ENCODE measurements around the gene C1orf105.

The C1orf105 gene

GRCh38 chr1:172397221-172397620 lies 23.3 kb upstream of the C1orf105 start:
- no peak for DNase-seq (ENCODE audit: low spot score)

DNA sequence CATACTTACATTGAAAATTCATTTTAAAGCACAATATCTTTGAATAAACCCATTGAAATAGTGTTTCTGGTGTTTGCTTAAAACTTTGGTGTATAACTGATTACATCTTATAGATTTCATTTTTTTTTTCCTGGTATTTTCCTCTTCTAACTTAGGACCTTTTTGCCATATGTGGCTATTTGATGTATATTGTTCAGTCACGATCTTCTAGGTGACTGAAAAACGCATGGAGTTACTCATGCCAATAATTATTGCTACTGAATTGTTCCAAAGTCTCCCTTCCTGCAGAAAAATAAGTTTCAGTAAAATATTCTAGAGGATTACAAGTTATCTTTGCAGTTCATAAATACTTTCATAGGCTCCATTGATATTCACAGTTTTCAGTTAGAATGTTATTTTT lies 22.9 kb upstream of the C1orf105 start:
- DNase-seq (ENCODE audit: low spot score) = no peak

GRCh38 chr1:172398193-172398592 lies 22.3 kb upstream of the C1orf105 start:
- DNase-seq (ENCODE audit: low spot score) = no peak

GRCh38 chr1:172398970-172399755 lies 21.3 kb upstream of the C1orf105 start:
- DNase-seq (ENCODE audit: low spot score) = peak; percentile 64

DNA sequence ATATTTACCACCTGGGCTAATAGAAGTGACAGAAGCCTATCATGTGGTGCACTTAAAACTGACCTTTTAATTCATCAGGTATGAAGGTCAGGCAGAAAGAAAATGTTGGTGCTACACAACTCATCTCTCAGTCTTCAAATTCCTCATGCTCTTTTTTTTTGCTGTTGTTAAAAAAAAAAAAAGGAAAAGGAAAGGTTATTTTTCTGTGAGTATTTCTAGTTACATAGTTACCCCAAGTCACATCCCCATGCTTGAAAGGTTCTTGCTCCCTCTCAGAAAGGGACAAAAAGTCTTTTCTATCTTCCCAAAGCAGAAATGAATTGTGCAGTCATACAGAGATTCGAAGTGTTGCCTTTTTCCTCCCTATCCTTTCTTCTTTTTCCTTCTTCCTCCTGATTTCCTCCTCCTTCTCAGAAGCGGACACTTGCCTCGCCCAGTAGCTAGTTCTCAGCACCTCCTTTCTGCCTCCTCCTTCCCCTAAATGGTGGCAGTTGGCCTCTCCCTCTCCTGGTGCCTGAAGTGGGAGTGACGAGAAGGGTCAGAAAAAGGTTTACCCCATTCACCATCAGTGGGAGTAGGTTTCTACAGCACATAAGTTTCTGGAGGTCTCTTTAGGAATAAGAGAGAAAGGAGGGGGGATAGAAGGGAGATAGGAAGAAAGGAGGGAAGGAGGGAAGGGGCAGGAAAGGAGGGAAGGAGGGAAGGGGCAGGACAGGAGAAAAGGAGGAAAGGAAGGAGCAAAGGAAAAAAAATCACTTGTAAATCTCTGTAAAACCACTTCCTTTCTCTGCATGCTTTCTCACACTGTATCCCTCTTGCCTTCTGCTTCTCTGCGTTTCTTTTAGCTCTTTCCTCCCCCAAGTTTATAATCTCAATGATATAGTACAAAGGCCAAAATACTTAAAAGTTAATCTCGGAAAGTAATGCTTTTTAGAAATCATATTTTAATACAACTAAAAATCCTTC lies 20.4 kb upstream of the C1orf105 start:
- no peak for DNase-seq (ENCODE audit: low spot score)

- DNase-seq (ENCODE audit: low spot score) = no peak
These were observed 19.8 kb upstream of the C1orf105 start for GRCh38 chr1:172400722-172401105.

- DNase-seq (ENCODE audit: low spot score) = no peak
These were observed 19.0 kb upstream of the C1orf105 start for GRCh38 chr1:172401477-172401876.

GRCh38 chr1:172401892-172402291 lies 18.6 kb upstream of the C1orf105 start:
- DNase-seq (ENCODE audit: low spot score) = no peak

DNA sequence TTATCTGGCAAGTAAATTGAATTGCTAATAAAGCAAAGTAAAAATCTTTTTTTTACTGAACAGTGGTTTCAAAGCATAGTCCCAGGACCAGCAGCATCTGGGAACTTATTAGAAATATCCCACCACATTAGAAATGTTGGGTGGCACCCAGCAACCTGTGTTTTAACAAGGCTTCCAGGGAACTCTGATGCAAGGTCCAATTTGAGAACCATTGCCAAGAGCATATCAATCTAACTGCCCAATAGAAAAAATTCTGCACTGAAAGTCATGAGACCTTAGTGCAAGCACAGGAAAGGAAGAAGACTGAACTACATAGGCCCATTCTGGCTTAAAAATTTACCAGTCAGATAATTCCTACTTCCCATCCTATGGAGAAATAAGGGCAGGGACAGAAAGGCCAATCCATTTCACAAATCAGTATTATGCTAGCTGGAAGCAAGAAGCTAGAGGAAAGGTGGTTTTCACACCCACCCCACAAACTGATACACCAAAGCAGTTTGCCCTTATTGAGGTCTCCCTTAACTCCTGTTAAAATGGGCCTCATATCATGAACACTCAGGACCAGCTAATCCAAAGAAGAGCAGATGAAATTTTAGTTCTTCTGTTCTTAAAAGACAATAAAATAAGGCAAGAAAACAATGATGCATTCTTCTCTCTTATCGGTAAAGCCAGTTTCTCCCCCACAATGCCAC lies 17.5 kb upstream of the C1orf105 start:
- DNase-seq (ENCODE audit: low spot score) = no peak

DNA sequence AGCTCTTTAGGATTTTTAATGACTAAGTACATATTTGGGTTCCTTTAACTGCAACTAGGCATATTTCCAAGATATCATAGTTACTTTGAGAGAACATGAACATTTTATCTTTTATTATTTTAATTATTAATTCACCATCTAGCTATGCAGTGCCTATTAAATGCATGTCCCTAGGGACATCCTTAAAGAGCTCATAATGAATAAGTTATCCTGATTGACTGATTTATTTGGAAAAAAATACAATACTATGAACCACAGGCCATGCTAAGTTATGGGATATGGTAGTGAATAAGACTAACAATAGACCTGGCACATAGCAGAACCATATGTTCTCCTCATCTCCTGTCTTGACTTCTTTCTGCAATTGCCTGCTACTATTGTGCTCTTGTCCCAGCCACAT lies 16.4 kb upstream of the C1orf105 start:
- no peak for DNase-seq (ENCODE audit: low spot score)

DNA sequence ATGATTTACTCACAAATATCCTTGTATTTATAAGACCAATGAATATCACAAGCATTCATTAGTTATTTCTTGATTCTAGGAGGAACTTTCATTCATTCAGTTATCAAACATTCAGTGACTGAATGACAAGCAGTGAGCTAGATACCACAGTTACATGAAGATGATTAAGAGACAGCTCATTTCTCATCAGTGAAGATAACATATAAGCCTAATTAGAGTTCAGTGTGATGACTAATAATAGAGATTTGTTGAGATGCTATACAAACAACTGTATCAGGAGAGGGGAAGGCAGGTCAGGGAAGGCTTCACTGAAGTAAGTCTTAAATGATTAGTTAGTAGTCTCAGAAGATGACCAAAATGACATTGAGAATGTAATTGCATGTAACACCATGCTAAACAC lies 14.6 kb upstream of the C1orf105 start:
- no peak for DNase-seq (ENCODE audit: low spot score)

DNA sequence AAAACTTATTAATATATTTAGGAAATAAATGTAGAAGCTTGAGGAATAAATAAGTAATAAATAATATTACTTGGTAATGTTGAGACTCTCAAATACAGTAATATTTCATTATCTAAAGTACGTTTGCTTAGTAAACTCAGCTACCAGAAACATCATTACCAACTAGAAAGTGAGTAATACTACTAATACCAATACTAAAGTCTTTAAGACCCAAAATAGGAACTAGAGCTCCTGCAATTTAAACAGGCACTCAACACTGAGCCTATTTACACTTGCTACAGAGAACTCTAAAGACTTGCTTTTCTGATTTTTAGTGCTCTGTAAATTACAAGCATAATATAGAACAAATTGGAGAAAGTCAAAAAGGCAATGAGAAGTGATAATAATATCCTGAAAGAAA lies 13.5 kb upstream of the C1orf105 start:
- DNase-seq (ENCODE audit: low spot score) = no peak

DNA sequence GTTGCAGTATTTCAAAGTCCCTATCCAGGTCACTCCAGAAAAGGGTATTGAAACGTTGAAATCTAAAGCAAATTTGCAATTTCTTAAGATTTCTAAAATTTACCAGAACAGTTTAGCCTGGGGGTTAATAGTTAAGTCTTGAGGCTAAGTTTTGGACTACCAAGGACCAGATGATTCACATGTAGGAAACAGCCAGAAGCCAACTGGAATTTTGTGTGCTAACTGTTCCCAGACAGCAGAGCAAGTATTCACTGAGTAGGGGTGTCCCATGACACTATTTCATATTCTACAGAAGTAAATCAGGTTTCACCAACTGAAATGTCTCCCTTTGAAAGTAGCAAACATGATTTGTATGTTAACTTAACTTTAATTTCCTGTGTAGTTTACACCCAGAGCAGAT lies 11.5 kb upstream of the C1orf105 start:
- DNase-seq (ENCODE audit: low spot score) = no peak

DNA sequence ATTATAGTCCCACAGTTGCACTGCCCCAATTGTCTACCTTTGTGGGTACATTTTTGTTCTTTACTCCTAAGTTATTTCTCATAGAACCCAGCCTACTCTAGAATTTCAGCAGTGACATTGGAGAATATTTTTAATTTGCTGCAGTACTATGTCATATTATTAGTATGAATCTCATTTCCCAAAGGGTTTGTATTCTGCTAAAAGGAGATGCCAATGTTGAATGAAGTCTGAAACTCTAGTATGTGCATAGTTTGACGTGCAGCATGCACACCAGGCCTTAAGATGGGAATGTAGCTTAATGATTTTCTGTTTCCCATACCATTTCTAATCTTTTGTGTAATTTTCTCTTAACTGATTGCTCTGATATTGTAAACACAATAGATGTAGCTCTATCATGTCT lies 10.5 kb upstream of the C1orf105 start:
- no peak for DNase-seq (ENCODE audit: low spot score)

GRCh38 chr1:172411791-172412338 lies 8.6 kb upstream of the C1orf105 start:
- no peak for DNase-seq (ENCODE audit: low spot score)

- DNase-seq (ENCODE audit: low spot score) = no peak
These were observed 6.2 kb upstream of the C1orf105 start for GRCh38 chr1:172414331-172414730.

GRCh38 chr1:172416496-172417035 lies 3.9 kb upstream of the C1orf105 start:
- DNase-seq (ENCODE audit: low spot score) = no peak

- no peak for DNase-seq (ENCODE audit: low spot score)
These were observed 2.9 kb upstream of the C1orf105 start for GRCh38 chr1:172417557-172417956.

GRCh38 chr1:172421974-172422604 lies 1.6 kb downstream of the C1orf105 start:
- DNase-seq (ENCODE audit: low spot score) = no peak

- no peak for DNase-seq (ENCODE audit: low spot score)
These were observed 2.9 kb downstream of the C1orf105 start for GRCh38 chr1:172423336-172423735.

GRCh38 chr1:172425339-172425738 lies 4.9 kb downstream of the C1orf105 start:
- DNase-seq (ENCODE audit: low spot score) = no peak
